H9 (cell line): ENCODE data around the gene ABCG4. TPM values are rescaled to one million over a fixed set of nuclear protein-coding genes. Genes with fewer than 3 reads are reported as not detected.
A peak's percentile ranks its signal among the peaks of the same experiment; 100 is the strongest.

Experiments used
- DNase-seq: peaks from one replicate; pipeline ENCODE4 v3.0.0-alpha.2; 2017
- H2AFZ ChIP-seq: one replicate; pipeline ENCODE4 v1.6.1; 2013; ENCODE audit warnings: mild to moderate bottlenecking, low read length, control low read depth, moderate library complexity
- H2AK5ac ChIP-seq: 2 replicates; pipeline ENCODE4 v1.6.1; 2013; ENCODE audit warnings: low read length, control low read depth, mixed read lengths; ENCODE audit not compliant: insufficient read length
- H2BK120ac ChIP-seq: one replicate; pipeline ENCODE4 v1.6.1; 2013; ENCODE audit warnings: low read depth, mild to moderate bottlenecking, low read length, control low read depth, inconsistent platforms; ENCODE audit not compliant: poor library complexity, severe bottlenecking
- H2BK12ac ChIP-seq: 2 replicates; pipeline ENCODE4 v1.6.1; 2013; ENCODE audit warnings: low read length, control low read depth, mixed read lengths, low read depth; ENCODE audit not compliant: insufficient read length
- H2BK15ac ChIP-seq: 2 replicates; pipeline ENCODE4 v1.6.1; 2013; ENCODE audit warnings: low read depth, low read length, control low read depth
- H2BK20ac ChIP-seq: one replicate; pipeline ENCODE4 v1.6.1; 2013; ENCODE audit warnings: low read depth, mild to moderate bottlenecking, low read length, control low read depth, inconsistent platforms; ENCODE audit not compliant: poor library complexity, severe bottlenecking
- H2BK5ac ChIP-seq: 2 replicates; pipeline ENCODE4 v1.6.1; 2013; ENCODE audit warnings: low read length, control low read depth, mixed read lengths; ENCODE audit not compliant: insufficient read length
- H3K14ac ChIP-seq: 2 replicates; pipeline ENCODE4 v1.6.1; 2013; ENCODE audit warnings: low read length, control low read depth; ENCODE audit not compliant: insufficient read depth
- H3K18ac ChIP-seq: 2 replicates; pipeline ENCODE4 v1.6.1; 2013; ENCODE audit warnings: low read depth, mild to moderate bottlenecking, mixed read lengths, low read length, control low read depth; ENCODE audit not compliant: insufficient read length
- H3K23ac ChIP-seq: 2 replicates; pipeline ENCODE4 v1.6.1; 2013; ENCODE audit warnings: low read length, control low read depth, mixed read lengths, low read depth; ENCODE audit not compliant: insufficient read length
- H3K23me2 ChIP-seq: 2 replicates; pipeline ENCODE4 v1.6.1; 2013; ENCODE audit warnings: low read depth, mild to moderate bottlenecking, mixed read lengths, low read length, control low read depth; ENCODE audit not compliant: insufficient read length, poor library complexity, severe bottlenecking
- H3K27ac ChIP-seq: 2 replicates; pipeline ENCODE4 v1.5.1; 2013; ENCODE audit warnings: low read length, control low read depth, mixed read lengths, low read depth; ENCODE audit not compliant: insufficient read length
- H3K27me3 ChIP-seq: 2 replicates; pipeline ENCODE4 v1.6.1; 2013; ENCODE audit warnings: low read length, control low read depth, inconsistent platforms; ENCODE audit not compliant: insufficient read depth
- H3K4ac ChIP-seq: 2 replicates; pipeline ENCODE4 v1.6.1; 2013; ENCODE audit warnings: low read depth, mild to moderate bottlenecking, control low read depth, inconsistent platforms, low read length, moderate library complexity
- H3K4me1 ChIP-seq: 2 replicates; pipeline ENCODE4 v1.6.1; 2013; ENCODE audit warnings: low read length, control low read depth, inconsistent platforms; ENCODE audit not compliant: insufficient read depth
- H3K4me2 ChIP-seq: 2 replicates; pipeline ENCODE4 v1.6.1; 2013; ENCODE audit warnings: low read length, control low read depth, mixed read lengths; ENCODE audit not compliant: insufficient read length, insufficient read depth
- H3K56ac ChIP-seq: 2 replicates; pipeline ENCODE4 v1.6.1; 2013; ENCODE audit warnings: low read depth, mild to moderate bottlenecking, mixed read lengths, low read length, control low read depth; ENCODE audit not compliant: insufficient read length
- H3K79me1 ChIP-seq: 2 replicates; pipeline ENCODE4 v1.6.1; 2013; ENCODE audit warnings: low read depth, mild to moderate bottlenecking, moderate library complexity, low read length, control low read depth, inconsistent platforms; ENCODE audit not compliant: insufficient read depth, poor library complexity, severe bottlenecking
- H3K79me2 ChIP-seq: 2 replicates; pipeline ENCODE4 v1.6.1; 2013; ENCODE audit warnings: low read length, control low read depth, inconsistent platforms; ENCODE audit not compliant: insufficient read depth
- H3K9ac ChIP-seq: 2 replicates; pipeline ENCODE4 v1.6.1; 2013; ENCODE audit warnings: low read length, control low read depth, mixed read lengths; ENCODE audit not compliant: insufficient read length; ENCODE audit errors: extremely low read depth
- H3K9me3 ChIP-seq: one replicate; pipeline ENCODE4 v1.6.1; 2013; ENCODE audit warnings: low read depth, low read length, inconsistent platforms; ENCODE audit not compliant: control insufficient read depth
- H3T11ph ChIP-seq: one replicate; pipeline ENCODE4 v1.6.1; 2013; ENCODE audit warnings: mild to moderate bottlenecking, low read length, control low read depth, inconsistent platforms
- H4K20me1 ChIP-seq: one replicate; pipeline ENCODE4 v1.6.1; 2013; ENCODE audit not compliant: control insufficient read depth, insufficient read length, insufficient read depth
- H4K5ac ChIP-seq: 2 replicates; pipeline ENCODE4 v1.6.1; 2013; ENCODE audit warnings: low read depth, mild to moderate bottlenecking, mixed read lengths, low read length, control low read depth; ENCODE audit not compliant: insufficient read length
- H4K8ac ChIP-seq: replicated peaks from 2 replicates; pipeline ENCODE4 v1.6.1; 2013; ENCODE audit warnings: low read length, control low read depth, mixed read lengths, low read depth; ENCODE audit not compliant: insufficient read length
- H4K91ac ChIP-seq: 2 replicates; pipeline ENCODE4 v1.6.1; 2013; ENCODE audit warnings: low read depth, mild to moderate bottlenecking, moderate library complexity, mixed read lengths, low read length, control low read depth; ENCODE audit not compliant: insufficient read length
- H3K27ac Mint-ChIP-seq, 3 experiments: 2 replicates in 2 of 3; 3 replicates in 1 of 3; pipeline ENCODE4 v1.8.0; 2020 to 2021; ENCODE audit warnings: mixed read lengths in 3 of 3, mild to moderate bottlenecking in 1 of 3, moderate library complexity in 1 of 3
- H3K27me3 Mint-ChIP-seq: 2 replicates; pipeline ENCODE4 v1.8.0; 2021; ENCODE audit warnings: low read depth, mild to moderate bottlenecking, moderate library complexity, mixed read lengths
- H3K36me3 Mint-ChIP-seq, 3 experiments: 2 replicates in 2 of 3; 3 replicates in 1 of 3; pipeline ENCODE4 v1.8.0; 2020 to 2021; ENCODE audit warnings: low read depth in 3 of 3, mixed read lengths in 3 of 3; ENCODE audit not compliant: insufficient read depth in 1 of 3
- H3K4me1 Mint-ChIP-seq, 2 experiments: 2 replicates each; pipeline ENCODE4 v1.8.0; 2020; ENCODE audit warnings: mixed read lengths in 2 of 2
- H3K4me3 Mint-ChIP-seq, 2 experiments: 2 replicates in 1 of 2; 3 replicates in 1 of 2; pipeline ENCODE4 v1.8.0; 2020 to 2021; ENCODE audit warnings: mild to moderate bottlenecking in 2 of 2, mixed read lengths in 2 of 2, moderate library complexity in 1 of 2
- H3K9me3 Mint-ChIP-seq, 2 experiments: 2 replicates in 1 of 2; 3 replicates in 1 of 2; pipeline ENCODE4 v1.8.0; 2020; ENCODE audit warnings: mild to moderate bottlenecking in 2 of 2, mixed read lengths in 2 of 2, moderate library complexity in 1 of 2
- CTCF ChIP-seq: fragments of 200-600 bp; sonication (generic); conservative IDR thresholded peaks from 3 replicates; pipeline ENCODE4 v1.8.0; 2021; ENCODE audit warnings: antibody characterized with exemption, mild to moderate bottlenecking
- WGBS: extraction: QIAGEN DNeasy Blood & Tissue Kit; methylation state at CpG from one replicate; pipeline ENCODE4 v1.1.7; 2013; ENCODE audit warnings: missing lambda C conversion rate, low lambda C conversion rate, mixed read lengths; ENCODE audit not compliant: insufficient read length; ENCODE audit errors: extremely low coverage; 5-methylcytosine and 5-hydroxymethylcytosine counted together
- long read RNA-seq: library from polyadenylated mRNA; unstranded; transcript quantifications from one replicate; pipeline ENCODE4 v2.0.0, GENCODE V29; 2020
- total RNA-seq: library from RNA; stranded (reverse); gene quantifications from 2 replicates; pipeline ENCODE4 v1.2.1, GENCODE V29; 2021

The ABCG4 gene
- 0.68 and 1.2 TPM in 2 replicates for total RNA-seq
- long read RNA-seq, result 0 reads

DNA sequence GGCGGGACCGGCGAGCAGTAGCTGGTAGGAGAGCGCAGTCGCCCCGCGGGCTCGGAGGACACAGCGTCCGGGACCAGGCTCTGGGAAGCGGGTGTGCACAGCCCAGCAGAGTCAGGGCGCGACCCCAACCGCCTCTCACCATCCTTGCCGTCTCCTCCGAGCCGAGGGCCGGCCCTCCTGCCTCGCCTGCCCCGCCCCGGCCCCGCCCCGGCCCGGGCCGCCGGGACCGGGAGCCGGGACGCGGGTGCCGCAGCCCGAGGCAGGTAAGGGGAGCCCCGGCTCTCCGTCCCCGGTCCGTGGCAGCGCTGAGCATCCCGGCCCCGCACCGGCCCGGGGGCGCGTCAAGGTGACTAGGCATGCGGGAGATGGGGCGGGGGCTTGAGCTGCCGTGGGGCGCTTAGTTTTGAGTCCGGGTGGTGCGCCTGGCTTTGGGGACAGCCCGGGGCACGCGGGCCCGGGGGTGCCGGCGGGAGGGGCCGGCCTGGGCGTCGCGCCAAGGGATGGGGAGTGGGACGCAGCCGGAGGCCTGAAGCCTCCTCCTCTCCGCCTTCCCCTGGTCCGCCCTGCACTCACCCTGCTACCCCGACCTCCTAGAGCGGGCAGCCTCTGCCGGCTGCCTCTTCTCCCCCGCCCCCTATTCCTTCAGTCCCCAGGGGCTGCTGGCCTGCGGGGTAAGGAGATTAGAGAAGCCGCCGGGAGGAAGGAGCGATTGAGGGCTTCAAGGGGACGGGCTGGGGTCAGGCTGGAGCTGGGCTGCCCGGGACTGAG lies at the start of gene ABCG4:
TSS of gene ABCG4 (plus strand) at position 35 of the 768 bp plus-strand sequence. CDS start 914 bp downstream, outside the sequence.
- Mint-ChIP-seq H3K4me1 (peaks cover 21 to 37% of the 10 kb centered on the region in 2 experiments), H3K4me3 (peak within 1 kb of the TSS; percentile 68 to 88), H3K36me3 (no peaks in the 10 kb centered on the region; a peak in 2 of 7 replicates), H3K27ac (no peak within 1 kb of the TSS), H3K27me3 (peaks cover 78% of the 10 kb centered on the region), H3K9me3 (no peaks in the 10 kb centered on the region)
- H3K27ac ChIP-seq, result no peak within 1 kb of the TSS
- no peak within 1 kb of the TSS for H2BK5ac ChIP-seq
- WGBS, result no CpG with 5 or more reads among the region's 73 CpGs
- no peak within 1 kb of the TSS for H3K18ac ChIP-seq
- H3T11ph ChIP-seq, result no peak within 1 kb of the TSS
- H3K14ac ChIP-seq, result no peak within 1 kb of the TSS; the same call in 1 of the 2 replicates
- H4K91ac ChIP-seq, result no peak within 1 kb of the TSS
- no peaks in the 10 kb centered on the region; the same call in 1 of the 2 replicates for H3K4me1 ChIP-seq
- DNase-seq, result peak; percentile 44
- no peak within 1 kb of the TSS for H2BK15ac ChIP-seq
- H3K23ac ChIP-seq, result no peak within 1 kb of the TSS
- no peak within 1 kb of the TSS for H2AK5ac ChIP-seq
- H2BK20ac ChIP-seq, result no peak within 1 kb of the TSS
- H3K23me2 ChIP-seq, result peaks cover 16% of the 10 kb centered on the region
- H3K27me3 ChIP-seq, result peaks cover 20% of the 10 kb centered on the region
- no peaks in the 10 kb centered on the region for H3K79me1 ChIP-seq
- H3K4me2 ChIP-seq, result peak within 1 kb of the TSS; percentile 83
- no peak within 1 kb of the TSS for H2AFZ ChIP-seq
- no peak within 1 kb of the TSS for H4K5ac ChIP-seq
- H2BK120ac ChIP-seq, result no peak within 1 kb of the TSS
- H3K56ac ChIP-seq, result no peak within 1 kb of the TSS
- peak within 1 kb of the TSS; percentile 9 for H3K9ac ChIP-seq
- no peak within 1 kb of the TSS for H4K8ac ChIP-seq
- H2BK12ac ChIP-seq, result no peak within 1 kb of the TSS
- H3K4ac ChIP-seq, result no peak within 1 kb of the TSS
- H4K20me1 ChIP-seq, result no peaks in the 10 kb centered on the region
- no peak for TF ChIP-seq CTCF
- no peaks in the 10 kb centered on the region for H3K9me3 ChIP-seq
- no peaks in the 10 kb centered on the region for H3K79me2 ChIP-seq
